HG02884 (cell line): Measurements from ENCODE around the gene SLC16A14.
A peak's percentile ranks its signal among the peaks of the same experiment; 100 is the strongest.
"Not testable (repeated sequence)": the region's sequence is repeated elsewhere in the genome, so short reads cannot be mapped to it uniquely, and the experiment has no call there.

Experiments used
- ATAC-seq: cut with Tn5 transposase; IDR thresholded peaks from one replicate; pipeline ENCODE4 v1.9.1; 2021; ENCODE audit warnings: mild to moderate bottlenecking, moderate library complexity; ENCODE audit not compliant: unreplicated experiment

SLC16A14 gene, protein sequence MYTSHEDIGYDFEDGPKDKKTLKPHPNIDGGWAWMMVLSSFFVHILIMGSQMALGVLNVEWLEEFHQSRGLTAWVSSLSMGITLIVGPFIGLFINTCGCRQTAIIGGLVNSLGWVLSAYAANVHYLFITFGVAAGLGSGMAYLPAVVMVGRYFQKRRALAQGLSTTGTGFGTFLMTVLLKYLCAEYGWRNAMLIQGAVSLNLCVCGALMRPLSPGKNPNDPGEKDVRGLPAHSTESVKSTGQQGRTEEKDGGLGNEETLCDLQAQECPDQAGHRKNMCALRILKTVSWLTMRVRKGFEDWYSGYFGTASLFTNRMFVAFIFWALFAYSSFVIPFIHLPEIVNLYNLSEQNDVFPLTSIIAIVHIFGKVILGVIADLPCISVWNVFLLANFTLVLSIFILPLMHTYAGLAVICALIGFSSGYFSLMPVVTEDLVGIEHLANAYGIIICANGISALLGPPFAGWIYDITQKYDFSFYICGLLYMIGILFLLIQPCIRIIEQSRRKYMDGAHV

DNA sequence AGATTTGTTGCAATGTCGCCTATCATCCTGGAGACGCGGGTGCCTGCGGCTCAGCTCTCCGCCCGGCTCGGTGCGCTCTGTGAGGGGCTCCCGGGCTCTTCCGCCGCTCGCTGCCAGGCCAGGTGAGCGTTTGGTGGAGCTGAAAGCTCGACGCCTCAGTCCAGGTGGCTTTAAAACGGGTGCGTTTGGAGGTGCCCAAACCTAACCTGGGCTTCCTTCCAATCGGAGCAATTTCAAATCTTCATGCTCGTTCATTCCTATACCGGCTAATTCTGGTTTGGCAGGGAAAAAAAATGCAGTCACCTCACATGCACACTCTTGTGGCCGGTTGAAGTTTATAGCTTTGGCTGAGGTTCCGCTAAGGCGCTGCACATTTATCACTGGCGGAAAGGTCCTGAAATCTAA lies at the start of gene SLC16A14:
TSS of gene SLC16A14 (minus strand) at position 274 of the 405 bp plus-strand sequence. CDS start 9,572 bp downstream, outside the sequence.
- ATAC-seq, result peak; percentile 22

DNA sequence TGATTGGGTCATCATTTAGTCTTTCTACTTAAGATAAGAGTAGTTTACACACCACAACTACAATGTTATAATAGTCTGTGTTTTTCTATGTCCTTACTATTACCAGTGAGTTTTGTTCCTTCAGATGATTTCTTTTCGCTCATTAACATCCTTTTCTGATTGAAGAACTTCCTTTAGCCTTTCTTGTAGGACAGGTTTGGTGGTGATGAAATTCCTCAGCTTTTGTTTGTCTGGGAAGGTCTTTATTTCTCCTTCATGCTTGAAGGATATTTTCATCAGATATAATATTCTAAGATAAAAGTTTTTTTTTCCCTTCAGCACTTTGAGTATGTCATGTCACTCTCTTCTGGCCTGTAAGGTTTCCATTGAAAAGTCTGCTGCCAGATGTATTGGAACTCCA lies 38.0 kb upstream of the SLC16A14 start:
- ATAC-seq, result no peak

DNA sequence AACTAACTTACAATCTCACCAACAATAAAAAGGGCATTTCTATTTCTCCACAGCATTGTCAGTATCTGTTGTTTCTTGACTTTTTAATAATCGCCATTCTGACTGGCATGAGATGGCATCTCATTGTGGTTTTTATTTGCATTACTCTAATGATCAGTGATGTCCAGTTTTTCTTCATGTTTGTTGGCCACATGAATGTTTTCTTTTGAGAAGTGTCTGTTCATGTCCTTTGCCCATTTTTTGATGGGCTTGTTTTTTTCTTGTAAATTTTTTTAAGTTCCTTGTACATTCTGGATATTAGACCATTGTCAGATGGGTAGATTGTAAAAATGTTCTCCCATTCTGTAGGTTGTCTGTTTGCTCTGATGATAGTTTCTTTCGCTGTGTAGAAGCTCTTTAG lies 33.2 kb upstream of the SLC16A14 start:
- ATAC-seq, result not testable (repeated sequence)

DNA sequence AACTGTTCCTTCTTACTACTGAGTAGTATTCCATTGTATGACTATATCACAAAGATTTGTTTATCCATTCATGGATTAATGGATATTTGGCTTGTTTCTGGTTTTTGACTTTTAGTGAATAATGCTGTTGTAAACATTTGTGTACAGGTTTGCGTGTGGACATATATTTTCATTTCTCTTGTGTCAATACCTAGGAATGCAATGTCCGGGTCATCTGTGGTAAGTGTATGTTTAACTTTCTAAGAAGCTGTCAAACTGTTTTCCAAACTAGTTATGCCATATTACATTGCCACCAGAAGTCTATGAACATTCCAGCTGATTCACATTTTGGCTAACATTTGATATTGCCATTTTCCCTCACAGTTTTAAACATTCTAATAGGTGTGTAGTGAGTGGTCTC lies 29.1 kb upstream of the SLC16A14 start:
- ATAC-seq, result no peak

DNA sequence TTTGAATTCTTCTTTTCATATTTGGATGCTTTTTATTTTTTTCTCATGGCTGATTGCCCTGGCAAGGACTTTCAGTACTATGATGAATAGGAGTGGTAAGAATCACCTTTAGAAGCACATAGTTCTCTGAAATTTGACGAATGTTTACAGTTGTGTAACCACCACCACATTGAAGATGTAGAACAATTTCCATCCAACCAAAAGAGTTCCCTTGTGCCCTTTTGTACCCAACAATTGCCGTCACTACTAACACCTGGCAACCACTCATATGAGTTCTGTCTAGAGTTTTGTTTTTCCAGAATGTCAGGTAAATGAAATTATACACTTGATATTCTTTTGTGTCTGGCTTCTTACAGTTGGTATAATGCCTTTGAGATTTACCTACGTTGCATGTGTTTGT lies 28.7 kb upstream of the SLC16A14 start:
- no peak for ATAC-seq

DNA sequence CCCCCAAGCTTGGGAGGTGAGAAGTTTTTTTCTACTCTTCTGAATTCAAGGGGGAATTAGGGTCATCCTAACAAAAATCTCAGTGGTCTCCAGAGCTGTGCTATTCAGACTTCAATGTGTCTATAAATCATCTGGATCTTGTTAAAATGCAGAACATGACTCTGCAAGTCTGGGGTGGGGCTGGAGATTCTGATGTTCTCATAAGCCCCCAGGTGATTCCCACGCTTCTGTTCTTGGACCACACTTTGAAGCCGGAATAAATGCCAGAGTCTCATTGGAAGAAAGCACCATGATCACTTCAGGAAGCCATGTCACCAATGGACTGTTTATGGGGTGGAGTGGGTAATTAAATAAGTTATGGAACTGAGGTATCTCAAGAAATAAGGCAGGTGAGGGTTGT lies 22.2 kb upstream of the SLC16A14 start:
- no peak for ATAC-seq

DNA sequence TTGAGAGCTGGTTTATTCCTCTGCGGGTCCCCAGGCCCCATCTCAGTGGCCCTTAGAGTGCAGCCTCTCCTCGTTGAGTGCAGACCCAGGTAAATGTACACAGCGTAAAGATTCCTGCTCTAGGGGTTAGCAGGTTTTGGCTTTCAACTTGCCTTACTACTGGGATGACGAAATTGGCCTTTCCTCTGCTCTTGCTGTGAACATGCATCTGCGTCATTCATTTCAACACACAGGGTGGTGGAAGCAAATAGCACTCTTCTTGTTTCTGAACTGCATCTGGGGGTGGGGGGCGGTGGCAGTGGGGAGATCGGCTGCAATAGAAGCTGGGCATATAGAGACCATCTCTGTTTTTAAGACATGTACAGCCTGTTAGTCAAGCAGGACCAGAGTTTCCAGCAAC lies 16.5 kb upstream of the SLC16A14 start:
- no peak for ATAC-seq

DNA sequence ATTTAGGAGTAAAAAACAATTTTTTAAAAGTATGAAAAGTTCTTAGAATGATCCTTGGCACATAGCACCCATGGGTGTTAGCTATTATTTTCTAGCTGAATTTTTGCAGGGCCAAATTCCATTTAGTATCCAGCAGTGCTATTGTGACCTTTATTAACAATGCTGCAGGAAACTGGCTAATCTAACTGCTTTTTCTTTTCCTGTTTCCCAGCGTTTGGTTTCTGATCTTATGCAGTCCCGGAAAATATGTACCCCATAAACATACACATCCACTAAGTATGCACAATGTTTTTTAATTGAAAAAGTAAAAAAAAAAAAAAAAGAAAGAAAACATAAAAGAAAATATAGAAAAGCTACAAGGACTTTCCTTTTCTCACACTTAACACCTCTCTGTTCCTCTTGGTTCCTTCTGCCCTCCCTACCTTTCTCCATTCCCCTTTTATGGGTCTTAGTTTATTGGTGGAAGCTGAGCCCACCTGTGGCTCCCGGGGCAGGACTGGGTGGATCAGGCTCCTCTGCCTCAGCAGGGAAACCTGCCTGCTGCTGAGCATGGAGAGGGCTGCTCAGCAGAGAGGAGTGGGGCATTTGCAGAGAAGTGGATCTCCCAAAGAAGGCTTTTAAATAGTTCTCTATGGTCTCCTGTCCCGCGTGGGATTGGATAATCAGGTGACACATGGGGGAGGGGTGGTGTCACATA lies 9.3 kb upstream of the SLC16A14 start:
- no peak for ATAC-seq

DNA sequence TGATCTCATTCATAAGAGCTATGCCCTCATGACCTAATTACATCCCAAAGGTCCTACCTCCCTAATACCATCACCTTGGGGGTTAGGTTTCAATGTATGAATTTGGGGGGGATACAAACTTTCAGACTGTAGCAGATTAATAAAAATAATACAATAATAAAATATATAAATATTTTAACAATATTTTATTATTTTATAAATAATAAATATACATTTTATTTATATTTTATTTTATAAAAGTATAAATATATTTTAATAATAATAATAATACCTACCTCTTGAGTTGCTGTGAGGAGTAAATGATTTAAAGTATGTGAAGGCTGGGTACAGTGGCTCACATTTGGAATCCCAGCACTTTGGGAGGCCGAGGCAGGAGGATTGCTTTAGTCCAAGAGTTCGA lies 8.1 kb upstream of the SLC16A14 start:
- no peak for ATAC-seq

DNA sequence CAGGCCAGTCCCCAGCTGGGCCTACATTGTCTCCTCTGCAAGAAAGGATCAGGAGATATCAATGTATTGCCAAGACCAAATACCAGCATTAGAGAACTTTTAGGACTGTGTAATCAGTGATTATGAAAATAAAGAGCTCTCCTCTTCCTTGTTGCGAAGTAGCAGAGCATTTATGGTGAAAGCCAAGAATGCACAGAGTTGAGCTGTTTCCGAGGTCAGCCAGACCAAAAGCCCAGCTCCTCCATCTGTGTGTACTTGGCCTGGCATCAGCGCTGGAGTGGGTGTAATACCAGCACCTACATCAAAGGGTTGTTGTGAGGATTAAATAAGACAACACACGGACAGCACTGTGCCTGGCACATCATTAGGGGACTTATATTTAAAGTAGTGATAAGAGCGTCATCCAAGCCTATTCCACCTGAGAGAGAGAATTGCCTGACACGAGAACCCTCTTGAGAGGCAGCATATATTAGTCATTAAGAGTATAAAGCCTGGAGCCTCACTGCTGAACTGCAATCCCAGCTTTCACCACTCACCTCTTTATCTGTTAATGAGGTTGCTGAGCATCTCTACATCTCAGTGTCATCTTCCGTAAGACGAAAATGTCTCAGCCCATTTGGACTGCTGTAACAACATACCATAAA lies 7.4 kb upstream of the SLC16A14 start:
- no peak for ATAC-seq

DNA sequence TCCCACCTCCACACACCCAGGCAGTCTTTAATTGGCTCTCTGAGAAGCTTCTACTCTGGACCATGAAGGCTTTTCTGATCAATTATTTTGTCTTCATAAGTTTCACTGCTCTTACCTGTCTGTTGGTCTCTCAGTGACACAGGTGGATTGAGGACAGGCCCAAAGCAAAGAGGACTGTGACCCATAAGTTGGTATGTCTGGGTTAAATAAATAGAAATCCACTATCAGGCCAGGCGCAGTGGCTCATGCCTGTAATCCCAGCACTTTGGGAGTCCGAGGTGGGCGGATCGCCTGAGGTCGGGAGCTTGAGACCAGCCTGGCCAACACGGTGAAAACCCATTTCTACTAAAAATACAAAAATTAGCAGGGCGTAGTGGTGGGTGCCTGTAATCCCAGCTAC lies 2.7 kb upstream of the SLC16A14 start:
- ATAC-seq, result no peak

DNA sequence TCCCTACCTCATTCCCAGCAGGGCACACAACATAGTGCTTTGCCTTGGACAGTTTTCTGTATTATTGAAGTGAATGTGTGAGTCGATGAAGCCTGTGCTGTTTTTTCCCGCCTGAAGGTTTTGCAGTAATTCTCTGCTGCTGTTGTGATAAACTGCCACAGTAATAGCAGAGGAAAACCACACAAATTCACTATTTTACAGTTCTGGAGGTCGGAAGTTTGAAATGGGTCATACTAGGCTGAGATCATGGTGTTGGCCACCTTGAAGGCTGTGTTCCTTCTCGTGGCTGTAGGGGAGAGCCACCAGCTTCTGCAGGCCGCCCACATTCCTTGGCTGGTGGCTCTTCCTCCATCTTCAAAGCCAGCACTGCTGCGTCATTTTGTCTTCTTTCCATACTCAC lies 678 bp upstream of the SLC16A14 start:
- no peak for ATAC-seq

DNA sequence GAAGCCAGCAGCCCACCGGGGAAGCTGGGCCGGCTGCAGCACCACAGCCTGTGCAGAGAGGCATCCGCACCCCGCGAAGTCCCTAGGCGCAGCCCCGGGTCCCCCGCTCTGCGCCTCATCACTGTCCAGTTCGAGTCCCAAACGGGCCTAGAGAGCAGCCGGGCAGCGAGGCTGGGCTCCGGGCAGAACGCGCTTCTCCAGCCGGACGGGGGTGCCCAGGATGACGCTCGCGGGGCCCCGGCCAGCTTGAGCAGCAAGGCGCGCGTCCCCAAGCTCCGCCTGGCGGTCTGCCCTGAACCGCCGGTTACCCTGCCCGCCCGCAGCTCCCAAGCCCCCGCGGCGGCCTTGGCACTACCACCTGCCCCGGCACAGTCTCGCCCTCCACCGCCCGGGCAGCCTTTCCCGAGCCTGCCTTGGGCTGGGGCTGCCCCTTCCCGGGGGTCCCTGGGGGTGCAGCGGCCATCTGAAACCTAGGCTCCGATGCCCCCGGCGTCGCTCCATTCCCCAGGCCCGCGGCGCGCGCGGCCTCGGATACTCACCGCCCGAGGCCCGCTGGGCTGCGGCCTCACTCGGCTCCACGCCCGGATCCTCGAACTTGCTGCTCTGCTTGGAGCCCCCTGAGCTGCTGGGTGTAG lies 591 bp downstream of the SLC16A14 start:
- peak; percentile 29 for ATAC-seq

DNA sequence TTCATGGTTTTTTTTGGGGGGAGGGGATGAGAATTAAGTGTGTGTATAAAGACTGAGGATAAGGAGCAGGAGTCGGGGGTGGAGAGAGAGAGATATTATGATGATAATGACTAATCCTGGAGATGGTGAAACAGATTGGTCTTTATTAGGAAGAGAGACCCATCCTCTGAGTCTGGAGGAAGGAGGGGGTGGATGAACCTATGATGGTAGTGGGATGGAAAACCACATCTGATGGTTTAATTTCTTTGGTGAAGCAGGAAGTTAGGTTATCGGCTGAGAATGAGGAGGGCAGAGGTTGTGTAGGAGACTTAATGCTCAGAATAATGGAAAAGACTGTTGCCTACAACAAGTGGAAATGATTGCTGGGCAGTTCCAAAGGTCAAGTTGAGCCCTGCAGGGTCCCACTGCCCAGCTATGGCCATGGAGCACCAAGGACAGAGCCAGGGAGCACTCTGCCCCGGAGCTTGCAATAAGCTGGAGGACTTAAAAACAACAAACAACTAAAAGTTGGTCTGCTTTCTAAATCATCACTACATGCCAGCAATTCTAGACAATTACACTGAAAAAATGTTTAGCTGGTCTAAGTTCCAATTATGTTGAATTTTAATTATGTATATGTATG lies 7.9 kb downstream of the SLC16A14 start:
- ATAC-seq, result no peak

DNA sequence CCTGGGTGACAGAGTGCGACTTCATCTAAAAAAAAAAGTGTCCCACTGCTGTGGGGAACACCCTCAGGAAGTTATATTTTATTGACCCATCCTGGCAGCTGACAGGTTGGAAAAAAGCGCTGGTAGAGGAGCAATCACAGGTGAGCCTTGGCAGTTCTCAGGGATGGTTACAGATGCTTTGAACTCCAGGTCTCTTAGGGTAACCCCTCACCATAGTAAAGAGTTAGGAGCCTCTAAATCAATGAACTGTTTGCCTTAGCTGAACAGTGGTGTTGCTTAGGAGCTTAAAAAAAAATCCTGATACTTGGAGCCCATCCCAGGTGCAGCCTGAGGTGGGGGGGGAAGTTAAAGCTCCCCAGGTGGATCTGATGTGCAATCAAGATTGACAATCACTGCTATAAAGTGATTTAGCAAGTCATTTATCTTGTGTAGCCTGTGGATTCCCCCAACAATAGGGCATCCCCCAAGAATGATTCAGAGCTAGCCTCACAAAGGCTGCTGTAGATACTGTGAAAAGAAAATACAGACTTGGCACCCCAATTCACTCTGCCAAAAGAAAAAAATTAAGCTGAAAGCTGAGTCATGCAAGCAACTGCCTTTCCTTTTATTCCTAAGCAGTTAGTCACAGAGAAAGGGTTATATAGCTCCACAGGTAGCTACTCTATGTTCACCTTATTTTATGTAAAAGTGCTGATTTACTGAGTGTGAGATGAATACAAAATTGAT lies 14.8 kb downstream of the SLC16A14 start:
- no peak for ATAC-seq

DNA sequence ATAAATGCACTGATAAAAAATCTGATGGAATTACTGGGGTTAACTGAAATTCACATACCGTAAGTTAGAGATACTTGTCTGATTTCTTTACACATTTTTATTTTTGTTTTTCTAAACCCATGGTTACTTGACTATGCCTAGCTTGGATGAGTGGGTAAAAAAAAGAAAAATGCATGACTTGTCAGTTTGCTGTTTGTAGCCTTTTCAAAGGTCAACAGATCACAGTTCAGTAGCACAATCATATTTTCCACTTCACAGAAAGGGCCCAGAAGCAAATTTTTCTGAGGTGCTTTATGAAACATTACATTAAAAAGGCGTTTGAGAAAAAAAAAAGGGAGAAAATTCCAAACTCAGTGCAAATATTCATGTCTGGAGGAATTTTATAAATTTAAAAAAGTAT lies 16.4 kb downstream of the SLC16A14 start:
- ATAC-seq, result no peak

DNA sequence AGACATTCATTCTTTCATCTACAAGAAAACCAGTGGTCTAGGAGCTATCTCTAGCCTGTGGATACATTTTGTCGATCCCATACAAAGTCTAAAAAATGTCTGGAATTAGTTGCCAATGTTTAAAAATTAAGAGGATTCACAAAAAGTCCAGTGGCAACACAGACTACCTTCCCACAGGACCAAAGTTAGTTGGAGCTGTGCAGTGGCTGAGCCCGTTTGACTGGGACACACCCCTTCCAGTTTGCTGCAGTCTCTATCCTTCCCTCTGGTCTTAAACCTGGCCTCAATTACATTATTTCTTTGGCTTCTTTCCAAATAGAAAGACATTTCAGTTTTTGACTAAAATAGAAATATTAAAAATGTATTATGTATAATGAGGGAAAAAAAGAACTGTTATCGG lies 18.6 kb downstream of the SLC16A14 start:
- no peak for ATAC-seq

DNA sequence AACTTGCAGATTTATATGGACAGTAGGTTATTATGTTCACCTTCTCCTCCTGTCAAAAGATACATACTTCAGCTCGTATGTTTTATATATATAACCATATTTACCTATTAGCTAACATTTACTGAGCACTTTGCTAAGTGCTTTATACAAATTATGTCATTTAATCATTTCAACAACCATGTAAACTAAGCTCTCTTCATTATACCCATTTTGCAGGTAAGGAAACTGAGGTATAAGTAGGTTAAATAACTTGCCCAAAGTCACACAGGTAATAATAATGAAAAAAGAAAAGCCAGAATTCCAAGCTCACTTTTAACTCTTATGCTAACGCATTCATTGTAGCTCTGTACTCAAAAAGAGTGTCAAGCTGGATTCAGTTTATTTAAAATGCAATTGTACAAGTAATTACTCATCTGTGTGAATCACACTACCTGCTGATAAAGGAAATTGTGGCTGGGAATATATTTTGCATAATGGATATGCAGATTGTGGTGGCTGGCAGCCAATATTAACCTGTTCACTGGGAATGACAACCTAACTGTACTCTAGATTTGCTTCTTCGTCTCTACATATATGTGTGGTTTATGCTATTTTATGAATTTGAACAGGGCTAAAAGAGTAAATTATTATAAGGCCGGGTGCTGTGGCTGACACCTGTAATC lies 20.6 kb downstream of the SLC16A14 start:
- ATAC-seq, result no peak

DNA sequence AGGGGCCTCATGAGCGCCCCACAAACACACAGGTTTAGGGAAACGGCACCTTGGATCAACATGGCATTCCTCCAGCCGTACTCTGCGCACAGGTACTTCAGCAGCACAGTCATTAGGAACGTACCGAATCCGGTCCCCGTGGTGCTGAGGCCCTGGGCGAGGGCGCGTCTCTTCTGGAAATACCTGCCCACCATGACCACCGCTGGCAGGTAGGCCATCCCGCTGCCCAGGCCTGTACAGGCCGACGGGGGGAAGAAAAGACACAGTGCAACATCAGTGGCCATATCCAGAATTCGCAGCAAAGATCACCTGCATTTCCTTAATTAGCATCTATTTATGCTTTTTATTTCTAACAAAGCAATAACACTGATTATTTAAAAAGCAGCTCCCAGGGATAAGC lies 22.2 kb downstream of the SLC16A14 start:
- no peak for ATAC-seq

DNA sequence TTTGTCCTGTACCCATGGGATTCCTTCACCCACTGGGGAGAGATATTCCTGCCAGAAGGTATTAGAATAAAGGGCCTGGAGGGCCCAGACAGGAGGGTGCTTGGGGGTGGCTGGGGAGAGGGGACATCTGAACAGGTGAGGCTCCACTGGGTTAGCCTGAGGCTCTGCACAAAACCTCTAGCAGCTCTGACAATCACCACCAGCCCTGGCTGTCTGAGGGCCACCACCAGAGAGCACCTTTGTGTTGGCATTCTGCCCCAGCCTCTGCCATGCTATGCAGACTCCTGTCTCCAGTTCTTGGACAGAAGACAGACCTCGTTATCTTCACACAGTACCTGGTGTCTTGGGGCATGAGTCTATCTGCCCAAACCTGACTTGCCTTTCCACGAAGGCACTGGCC lies 25.3 kb downstream of the SLC16A14 start:
- no peak for ATAC-seq
